Endothelial cell of umbilical vein (primary cell): ENCODE measurements around the gene COL23A1.

Experiments used
- CTCF ChIP-seq, 2 donors: IDR thresholded peaks; 1 replicate in 1 of 2; 2 replicates in 1 of 2; pipeline ENCODE4 v1.5.1; 2011; ENCODE audit warnings: low read length in 2 of 2, mild to moderate bottlenecking in 2 of 2, moderate library complexity in 2 of 2, control low read depth in 1 of 2, inconsistent platforms in 1 of 2, low read depth in 1 of 2; ENCODE audit not compliant: insufficient read depth in 1 of 2; ENCODE audit errors: extremely low read depth in 1 of 2
- EZH2 ChIP-seq: IDR thresholded peaks from 2 replicates; pipeline ENCODE4 v1.6.1; 2012; ENCODE audit warnings: borderline replicate concordance, low read depth, mild to moderate bottlenecking, moderate library complexity, low read length, inconsistent platforms; ENCODE audit not compliant: severe bottlenecking
- FOS ChIP-seq: IDR thresholded peaks from 2 replicates; pipeline ENCODE4 v1.6.1; 2011; ENCODE audit warnings: mild to moderate bottlenecking, low read length, moderate library complexity, borderline replicate concordance; ENCODE audit not compliant: insufficient read depth
- GATA2 ChIP-seq: IDR thresholded peaks from 2 replicates; pipeline ENCODE4 v1.7.0; 2011; ENCODE audit warnings: low read depth, mild to moderate bottlenecking, moderate library complexity, mixed read lengths, low read length; ENCODE audit not compliant: insufficient read length, insufficient read depth
- JUN ChIP-seq: IDR thresholded peaks from 2 replicates; pipeline ENCODE4 v1.6.1; 2011; ENCODE audit warnings: borderline replicate concordance, low read depth; ENCODE audit not compliant: insufficient read length, insufficient read depth
- MAX ChIP-seq: IDR thresholded peaks from 2 replicates; pipeline ENCODE4 v1.6.1; 2011; ENCODE audit not compliant: insufficient read depth, insufficient read length
- MYC ChIP-seq: IDR thresholded peaks from one replicate; pipeline ENCODE4 v1.6.1; 2011; ENCODE audit warnings: mild to moderate bottlenecking, low read depth, low read length
- POLR2A ChIP-seq: IDR thresholded peaks from 2 replicates; pipeline ENCODE4 v1.6.1; 2012; ENCODE audit warnings: low read depth, mild to moderate bottlenecking, control low read depth, low read length
- POLR2AphosphoS5 ChIP-seq: IDR thresholded peaks from 2 replicates; pipeline ENCODE4 v1.6.1; 2012; ENCODE audit warnings: low read depth, mild to moderate bottlenecking, control low read depth, low read length, moderate library complexity; ENCODE audit not compliant: insufficient read depth

DNA sequence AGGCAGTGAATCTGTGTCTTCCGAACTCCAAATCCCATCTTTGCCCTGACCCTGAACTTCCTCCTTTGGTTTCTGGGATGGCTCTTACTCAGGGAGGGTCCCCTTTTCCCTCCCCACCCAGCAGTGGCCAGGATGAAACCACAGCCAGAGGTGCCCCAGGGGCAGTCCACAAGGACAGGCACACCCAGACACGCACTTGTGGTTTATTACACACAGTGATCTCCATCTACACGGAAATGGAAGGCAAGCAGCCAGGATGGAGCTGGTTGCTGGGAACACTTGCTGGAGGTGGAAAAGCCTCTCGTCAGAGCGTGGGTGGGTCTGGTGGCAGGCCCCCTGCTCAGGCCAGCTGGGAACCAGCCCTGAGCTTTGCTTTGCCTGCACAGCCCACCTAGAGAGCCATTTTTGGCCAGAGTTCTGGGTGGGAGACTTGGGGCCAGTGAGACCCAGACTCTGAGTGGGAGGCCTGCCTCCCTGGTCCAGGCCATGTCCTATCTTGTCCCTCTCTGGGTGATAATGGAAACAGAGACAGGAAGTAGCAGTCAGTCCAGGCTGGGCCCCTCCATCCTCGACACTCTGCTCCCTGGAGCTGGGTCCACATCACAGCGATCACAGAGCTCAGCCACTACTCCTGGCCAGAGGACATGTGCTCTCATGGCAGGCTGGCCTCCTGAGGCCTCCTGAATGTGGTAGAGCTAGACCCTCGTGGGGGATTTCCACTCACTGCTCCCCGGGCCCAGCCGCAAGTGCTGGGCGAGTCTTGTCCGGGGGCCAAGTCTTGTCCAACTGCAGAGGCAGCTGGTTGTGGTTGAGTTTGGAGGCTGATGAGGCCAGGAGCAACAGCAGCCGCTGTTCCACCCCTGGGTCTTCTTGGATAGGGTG lies 352.5 kb downstream of the COL23A1 start:
- TF ChIP-seq CTCF (IDR thresholded peaks at IDR 0.05; ENCODE audit: extremely low read depth in 1 of 2, insufficient read depth in 1 of 2, low read depth in 1 of 2, low read length in 2 of 2): no peak
- TF ChIP-seq POLR2AphosphoS5: no peak
- TF ChIP-seq FOS: no peak
- no peak for TF ChIP-seq JUN
- TF ChIP-seq MAX: no peak
- no peak for TF ChIP-seq POLR2A
- no peak for TF ChIP-seq EZH2
- TF ChIP-seq GATA2: no peak
- TF ChIP-seq MYC: no peak
